Measurements from ENCODE around the gene MPL.
"Not testable (repeated sequence)": the region's sequence is repeated elsewhere in the genome, so short reads cannot be mapped to it uniquely, and the experiment has no call there.

The MPL gene

DNA sequence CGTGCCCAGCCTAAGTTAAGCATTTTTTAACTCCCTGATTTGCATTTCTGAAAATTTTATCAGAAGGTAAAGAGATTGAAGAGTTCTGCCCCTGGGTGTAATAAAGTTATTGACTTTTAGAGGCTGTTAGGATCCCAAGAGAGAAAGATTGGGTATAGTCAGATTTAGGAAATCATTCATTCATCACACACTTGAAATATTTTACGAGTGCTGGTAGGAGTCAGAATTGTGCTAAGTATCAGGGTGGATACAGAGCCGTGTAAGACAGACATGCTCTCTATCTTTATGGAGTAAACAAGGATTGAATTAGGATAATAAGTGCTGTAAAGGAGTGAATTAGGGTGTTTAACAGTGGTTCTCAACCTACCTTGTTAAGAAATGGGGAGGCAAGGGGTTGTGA lies 55.1 kb downstream of the MPL start:
- no peak for DNase-seq (ENCODE audit: low read depth)
- no peak overlapping the region for H3K4me3 ChIP-seq (ENCODE audit: low read depth, low read length)
- TF ChIP-seq, protein P1, sequence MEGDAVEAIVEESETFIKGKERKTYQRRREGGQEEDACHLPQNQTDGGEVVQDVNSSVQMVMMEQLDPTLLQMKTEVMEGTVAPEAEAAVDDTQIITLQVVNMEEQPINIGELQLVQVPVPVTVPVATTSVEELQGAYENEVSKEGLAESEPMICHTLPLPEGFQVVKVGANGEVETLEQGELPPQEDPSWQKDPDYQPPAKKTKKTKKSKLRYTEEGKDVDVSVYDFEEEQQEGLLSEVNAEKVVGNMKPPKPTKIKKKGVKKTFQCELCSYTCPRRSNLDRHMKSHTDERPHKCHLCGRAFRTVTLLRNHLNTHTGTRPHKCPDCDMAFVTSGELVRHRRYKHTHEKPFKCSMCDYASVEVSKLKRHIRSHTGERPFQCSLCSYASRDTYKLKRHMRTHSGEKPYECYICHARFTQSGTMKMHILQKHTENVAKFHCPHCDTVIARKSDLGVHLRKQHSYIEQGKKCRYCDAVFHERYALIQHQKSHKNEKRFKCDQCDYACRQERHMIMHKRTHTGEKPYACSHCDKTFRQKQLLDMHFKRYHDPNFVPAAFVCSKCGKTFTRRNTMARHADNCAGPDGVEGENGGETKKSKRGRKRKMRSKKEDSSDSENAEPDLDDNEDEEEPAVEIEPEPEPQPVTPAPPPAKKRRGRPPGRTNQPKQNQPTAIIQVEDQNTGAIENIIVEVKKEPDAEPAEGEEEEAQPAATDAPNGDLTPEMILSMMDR (IDR thresholded peaks at IDR 0.05; ENCODE audit: insufficient read depth, low read depth, low read length, missing control alignments), result no peak

DNA sequence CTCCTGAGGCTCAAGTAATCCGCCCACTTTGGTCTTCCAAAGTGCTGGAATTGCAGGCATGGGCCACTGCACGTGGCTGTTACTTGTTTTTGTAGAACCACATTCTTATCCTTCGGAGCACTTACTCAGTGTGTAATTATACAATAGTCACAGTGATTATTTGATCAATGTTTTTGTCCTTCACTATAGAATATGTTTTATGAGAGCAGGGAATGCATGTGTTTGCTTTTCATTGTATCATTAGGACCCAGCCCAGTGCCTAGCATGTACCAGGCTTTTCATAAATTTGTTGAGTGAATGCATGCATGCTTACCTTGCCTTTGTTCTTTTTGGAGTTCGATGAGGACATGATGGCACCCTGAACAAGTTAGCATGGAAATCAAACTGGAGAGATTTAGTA lies 57.9 kb downstream of the MPL start:
- TF ChIP-seq, protein P1 (IDR thresholded peaks at IDR 0.05; ENCODE audit: insufficient read depth, low read depth, low read length, missing control alignments), result no peak
- no peak overlapping the region for H3K4me3 ChIP-seq (ENCODE audit: low read depth, low read length)
- no peak for DNase-seq (ENCODE audit: low read depth)

DNA sequence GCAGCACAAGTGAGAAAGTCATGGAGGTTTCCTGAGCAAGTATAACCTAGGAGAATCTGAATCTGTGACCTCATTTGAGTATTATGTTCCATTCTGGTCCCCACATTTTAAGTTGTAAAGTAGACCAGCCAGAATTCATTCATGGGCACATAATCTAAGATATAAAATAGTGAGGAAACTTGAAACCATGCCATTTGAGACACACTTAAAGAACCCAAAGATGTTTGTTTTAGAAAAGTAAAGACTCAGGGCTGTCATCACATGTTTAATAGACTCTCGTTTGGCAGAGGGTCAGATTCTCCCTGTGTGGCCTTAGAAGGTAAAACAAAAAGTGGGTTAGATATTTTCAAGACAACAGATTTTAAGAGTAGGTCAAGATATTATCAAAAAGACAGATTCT lies 58.4 kb downstream of the MPL start:
- TF ChIP-seq, protein P1 (IDR thresholded peaks at IDR 0.05; ENCODE audit: insufficient read depth, low read depth, low read length, missing control alignments), result no peak
- no peak for DNase-seq (ENCODE audit: low read depth)
- H3K4me3 ChIP-seq (ENCODE audit: low read depth, low read length), result no peak overlapping the region

DNA sequence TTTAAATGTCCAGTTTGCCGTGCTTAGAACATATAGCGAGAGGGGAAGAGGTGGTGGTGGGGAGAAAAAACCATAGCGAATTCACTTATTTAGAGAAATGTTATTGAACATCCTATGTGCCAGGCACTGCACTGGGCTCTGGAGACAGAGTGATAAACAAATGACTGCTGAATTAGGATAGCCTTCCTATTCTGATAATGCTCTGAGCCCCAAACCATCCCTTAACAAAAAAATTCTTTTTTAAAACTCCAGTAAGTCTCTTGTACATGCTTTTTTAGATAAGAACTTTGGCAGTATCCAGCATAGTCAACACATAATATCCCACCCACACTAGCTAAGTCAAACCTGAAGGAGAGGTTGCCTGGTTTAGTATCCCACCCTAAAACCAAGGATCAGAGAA lies 60.6 kb downstream of the MPL start:
- H3K4me3 ChIP-seq (ENCODE audit: low read depth, low read length), result no peak overlapping the region
- TF ChIP-seq, protein P1 (IDR thresholded peaks at IDR 0.05; ENCODE audit: insufficient read depth, low read depth, low read length, missing control alignments), result no peak
- DNase-seq (ENCODE audit: low read depth), result no peak

DNA sequence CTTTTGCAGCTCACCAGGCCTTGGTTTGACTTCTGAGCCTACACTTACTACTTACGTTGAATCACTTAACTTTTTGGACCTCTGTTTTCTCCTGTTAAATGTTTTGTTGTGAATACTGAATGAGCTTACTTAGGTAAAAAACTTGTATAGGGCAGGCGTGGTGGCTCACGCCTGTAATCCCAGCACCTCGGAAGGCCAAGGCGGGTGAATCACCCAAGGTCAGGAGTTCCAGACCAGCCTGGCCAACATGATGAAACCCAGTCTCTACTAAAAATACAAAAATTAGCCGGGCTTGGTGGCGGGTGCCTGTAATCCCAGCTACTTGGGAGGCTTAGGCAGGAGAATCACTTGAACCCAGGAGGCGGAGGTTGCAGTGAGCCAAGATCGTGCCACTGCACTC lies 62.8 kb downstream of the MPL start:
- DNase-seq (ENCODE audit: low read depth), result not testable (repeated sequence)

DNA sequence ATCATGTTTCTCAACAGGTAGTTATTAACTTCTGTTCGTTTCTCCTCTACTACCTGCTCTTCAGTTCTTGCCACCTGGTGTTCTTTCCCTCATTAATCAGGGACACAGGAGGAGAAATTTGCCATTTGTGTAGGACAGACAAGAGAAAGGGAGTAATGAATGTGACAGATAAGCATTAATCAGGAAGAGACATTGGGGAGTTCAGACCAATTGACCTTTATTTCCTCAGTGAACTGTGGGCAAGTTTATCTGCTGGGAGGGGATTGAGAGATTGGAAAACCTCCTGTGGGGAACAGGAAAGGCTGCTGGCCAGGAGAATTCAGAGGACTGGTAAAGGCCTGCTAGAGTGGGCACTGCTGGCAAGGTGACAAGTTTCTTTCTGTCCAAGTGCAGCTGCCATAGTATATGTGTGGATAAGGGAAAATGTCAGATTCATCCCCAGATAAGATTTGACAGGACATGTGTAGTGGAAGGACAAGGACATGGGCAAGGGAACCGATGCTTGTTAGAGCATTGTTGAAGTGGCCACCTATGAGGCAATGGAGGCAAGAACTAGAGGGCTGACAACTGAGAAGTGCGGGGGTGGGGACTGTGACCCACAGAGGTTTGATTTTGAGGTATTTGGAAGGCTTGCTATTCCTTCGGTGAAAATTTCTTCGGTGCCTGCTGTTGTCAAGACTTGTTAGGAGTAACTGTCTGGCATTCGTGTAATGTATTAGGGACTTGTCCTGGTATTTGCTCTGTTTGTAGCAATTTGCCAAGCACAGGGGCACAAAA lies 64.7 kb downstream of the MPL start:
- DNase-seq (ENCODE audit: low read depth), result no peak
- TF ChIP-seq, protein P1 (IDR thresholded peaks at IDR 0.05; ENCODE audit: insufficient read depth, low read depth, low read length, missing control alignments), result no peak
- no peak overlapping the region for H3K4me3 ChIP-seq (ENCODE audit: low read depth, low read length)

More for the DNA sequence above, 62.8 kb downstream of the MPL start:
- not testable (repeated sequence) for H3K4me3 ChIP-seq (ENCODE audit: low read depth, low read length)
